NCI-H187 (cell line): Measurements from ENCODE around the gene PIRT.

Experiments
- DNase-seq, 2 experiments: peaks; one replicate each; lab custom pipeline; 2025; lab: John Stamatoyannopoulos, UW

PIRT gene

GRCh38 chr17:10821054-10821453, 16.8 kb downstream of the PIRT start:
- DNase-seq, result no peak

- no peak for DNase-seq
Observed at GRCh38 chr17:10815319-10815718, 22.6 kb downstream of the PIRT start.

- DNase-seq, result no peak
Observed at GRCh38 chr17:10814075-10814474, 23.8 kb downstream of the PIRT start.

- no peak for DNase-seq
Observed at GRCh38 chr17:10812674-10813073, 25.2 kb downstream of the PIRT start.

GRCh38 chr17:10809605-10810004, 28.3 kb downstream of the PIRT start:
- DNase-seq, result no peak

- DNase-seq, result no peak
Observed at GRCh38 chr17:10807704-10808128, 30.2 kb downstream of the PIRT start.

- no peak for DNase-seq
Observed at GRCh38 chr17:10806545-10807262, 31.2 kb downstream of the PIRT start.

- no peak for DNase-seq
Observed at GRCh38 chr17:10805911-10806310, 32.0 kb downstream of the PIRT start.

GRCh38 chr17:10804546-10804945, 33.3 kb downstream of the PIRT start:
- no peak for DNase-seq

- no peak for DNase-seq
Observed at GRCh38 chr17:10803830-10804475, 33.9 kb downstream of the PIRT start, which contains the start of gene TMEM238L. TSS of gene TMEM238L (minus strand) at chr17:10804099. CDS start at chr17:10803963, 136 bp downstream.

GRCh38 chr17:10803350-10803749, 34.5 kb downstream of the PIRT start:
- no peak for DNase-seq

- DNase-seq, result no peak
Observed at GRCh38 chr17:10802496-10803284, 35.2 kb downstream of the PIRT start.

GRCh38 chr17:10799407-10799806, 38.5 kb downstream of the PIRT start:
- DNase-seq, result no peak

GRCh38 chr17:10798910-10799309, 39.0 kb downstream of the PIRT start:
- DNase-seq, result no peak

- no peak for DNase-seq
Observed at GRCh38 chr17:10798332-10798749, 39.5 kb downstream of the PIRT start.

GRCh38 chr17:10797476-10798328, 40.2 kb downstream of the PIRT start:
- no peak for DNase-seq

GRCh38 chr17:10793816-10794215, 44.1 kb downstream of the PIRT start:
- no peak for DNase-seq

- no peak for DNase-seq
Observed at GRCh38 chr17:10793256-10793655, 44.6 kb downstream of the PIRT start.

- no peak for DNase-seq
Observed at GRCh38 chr17:10792151-10792550, 45.7 kb downstream of the PIRT start.

- no peak for DNase-seq
Observed at GRCh38 chr17:10790491-10791401, 47.1 kb downstream of the PIRT start.
